ENCODE measurements around the gene CCDC152.

DNA sequence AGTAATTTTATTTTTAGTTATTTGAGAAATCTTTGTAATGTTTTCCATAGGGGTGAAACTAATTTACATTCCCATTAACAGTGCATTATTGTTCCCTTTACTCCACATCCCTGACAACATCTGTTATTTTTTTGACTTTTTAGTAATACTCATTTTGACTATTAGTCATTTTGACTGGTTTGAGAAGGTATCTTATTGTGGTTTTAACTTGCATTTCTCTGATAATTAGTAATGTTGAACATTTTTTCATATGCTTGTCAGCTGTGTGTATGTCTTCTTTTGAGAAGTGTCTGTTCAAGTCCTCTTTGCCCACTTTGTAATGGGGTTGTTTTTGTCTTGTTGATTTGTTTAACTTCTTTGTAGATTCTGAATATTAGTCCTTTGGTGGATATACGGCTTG is 27.5 kb downstream of the CCDC152 start:
- TF ChIP-seq, protein P1, sequence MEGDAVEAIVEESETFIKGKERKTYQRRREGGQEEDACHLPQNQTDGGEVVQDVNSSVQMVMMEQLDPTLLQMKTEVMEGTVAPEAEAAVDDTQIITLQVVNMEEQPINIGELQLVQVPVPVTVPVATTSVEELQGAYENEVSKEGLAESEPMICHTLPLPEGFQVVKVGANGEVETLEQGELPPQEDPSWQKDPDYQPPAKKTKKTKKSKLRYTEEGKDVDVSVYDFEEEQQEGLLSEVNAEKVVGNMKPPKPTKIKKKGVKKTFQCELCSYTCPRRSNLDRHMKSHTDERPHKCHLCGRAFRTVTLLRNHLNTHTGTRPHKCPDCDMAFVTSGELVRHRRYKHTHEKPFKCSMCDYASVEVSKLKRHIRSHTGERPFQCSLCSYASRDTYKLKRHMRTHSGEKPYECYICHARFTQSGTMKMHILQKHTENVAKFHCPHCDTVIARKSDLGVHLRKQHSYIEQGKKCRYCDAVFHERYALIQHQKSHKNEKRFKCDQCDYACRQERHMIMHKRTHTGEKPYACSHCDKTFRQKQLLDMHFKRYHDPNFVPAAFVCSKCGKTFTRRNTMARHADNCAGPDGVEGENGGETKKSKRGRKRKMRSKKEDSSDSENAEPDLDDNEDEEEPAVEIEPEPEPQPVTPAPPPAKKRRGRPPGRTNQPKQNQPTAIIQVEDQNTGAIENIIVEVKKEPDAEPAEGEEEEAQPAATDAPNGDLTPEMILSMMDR (optimal IDR thresholded peaks at IDR 0.05 in 1 of 3, IDR thresholded peaks at IDR 0.05 in 1 of 3, conservative IDR thresholded peaks at IDR 0.05 in 1 of 3; ENCODE audit: extremely low read depth in 1 of 3, insufficient read depth in 2 of 3, low read length in 3 of 3), result no peak
- no peak for TF ChIP-seq EZH2 (IDR thresholded peaks at IDR 0.05; ENCODE audit: low read length)
